PC-9 (cell line): ENCODE data around the gene GET3.

Experiments used
- EZH2 ChIP-seq: fragments of 200-600 bp; sonication (generic); IDR thresholded peaks from 2 replicates; pipeline ENCODE4 v1.8.0; 2017; ENCODE audit warnings: antibody characterized with exemption, low read depth
- TF ChIP-seq, protein P1 (sequence below): fragments of 200-600 bp; sonication (generic); conservative IDR thresholded peaks from 2 replicates; pipeline ENCODE4 v1.6.1; 2017; ENCODE audit warnings: mixed run types, antibody characterized with exemption, mild to moderate bottlenecking, moderate library complexity

DNA sequence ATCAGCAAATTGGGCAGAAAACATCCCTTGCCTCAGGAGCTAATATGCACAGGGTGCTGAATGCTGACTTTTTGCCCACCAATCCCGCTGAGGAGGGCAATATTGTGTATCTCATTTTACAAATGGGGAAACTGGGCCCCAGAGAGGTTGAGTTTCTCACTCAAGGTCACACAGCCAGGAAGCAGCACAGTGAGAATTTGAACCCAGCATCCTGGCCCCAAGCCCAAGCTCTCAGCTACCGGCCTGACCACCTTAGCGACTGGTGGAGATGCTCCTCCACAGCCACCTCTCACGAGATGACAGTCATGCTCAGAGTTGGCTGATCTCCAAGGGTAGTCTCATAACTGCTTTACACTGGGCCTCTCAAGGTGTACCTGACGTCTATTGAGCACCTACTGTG is 44.3 kb upstream of the GET3 start:
- TF ChIP-seq, protein P1, sequence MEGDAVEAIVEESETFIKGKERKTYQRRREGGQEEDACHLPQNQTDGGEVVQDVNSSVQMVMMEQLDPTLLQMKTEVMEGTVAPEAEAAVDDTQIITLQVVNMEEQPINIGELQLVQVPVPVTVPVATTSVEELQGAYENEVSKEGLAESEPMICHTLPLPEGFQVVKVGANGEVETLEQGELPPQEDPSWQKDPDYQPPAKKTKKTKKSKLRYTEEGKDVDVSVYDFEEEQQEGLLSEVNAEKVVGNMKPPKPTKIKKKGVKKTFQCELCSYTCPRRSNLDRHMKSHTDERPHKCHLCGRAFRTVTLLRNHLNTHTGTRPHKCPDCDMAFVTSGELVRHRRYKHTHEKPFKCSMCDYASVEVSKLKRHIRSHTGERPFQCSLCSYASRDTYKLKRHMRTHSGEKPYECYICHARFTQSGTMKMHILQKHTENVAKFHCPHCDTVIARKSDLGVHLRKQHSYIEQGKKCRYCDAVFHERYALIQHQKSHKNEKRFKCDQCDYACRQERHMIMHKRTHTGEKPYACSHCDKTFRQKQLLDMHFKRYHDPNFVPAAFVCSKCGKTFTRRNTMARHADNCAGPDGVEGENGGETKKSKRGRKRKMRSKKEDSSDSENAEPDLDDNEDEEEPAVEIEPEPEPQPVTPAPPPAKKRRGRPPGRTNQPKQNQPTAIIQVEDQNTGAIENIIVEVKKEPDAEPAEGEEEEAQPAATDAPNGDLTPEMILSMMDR: no peak
- TF ChIP-seq EZH2: no peak
